HG02885 (cell line): ENCODE results near the gene NACC1.
A peak's percentile ranks its signal among the peaks of the same experiment; 100 is the strongest.

Experiments used
- ATAC-seq: cut with Tn5 transposase; IDR thresholded peaks from one replicate; pipeline ENCODE4 v1.9.1; 2021; ENCODE audit warnings: mild to moderate bottlenecking; ENCODE audit not compliant: unreplicated experiment, poor library complexity

NACC1 gene

DNA sequence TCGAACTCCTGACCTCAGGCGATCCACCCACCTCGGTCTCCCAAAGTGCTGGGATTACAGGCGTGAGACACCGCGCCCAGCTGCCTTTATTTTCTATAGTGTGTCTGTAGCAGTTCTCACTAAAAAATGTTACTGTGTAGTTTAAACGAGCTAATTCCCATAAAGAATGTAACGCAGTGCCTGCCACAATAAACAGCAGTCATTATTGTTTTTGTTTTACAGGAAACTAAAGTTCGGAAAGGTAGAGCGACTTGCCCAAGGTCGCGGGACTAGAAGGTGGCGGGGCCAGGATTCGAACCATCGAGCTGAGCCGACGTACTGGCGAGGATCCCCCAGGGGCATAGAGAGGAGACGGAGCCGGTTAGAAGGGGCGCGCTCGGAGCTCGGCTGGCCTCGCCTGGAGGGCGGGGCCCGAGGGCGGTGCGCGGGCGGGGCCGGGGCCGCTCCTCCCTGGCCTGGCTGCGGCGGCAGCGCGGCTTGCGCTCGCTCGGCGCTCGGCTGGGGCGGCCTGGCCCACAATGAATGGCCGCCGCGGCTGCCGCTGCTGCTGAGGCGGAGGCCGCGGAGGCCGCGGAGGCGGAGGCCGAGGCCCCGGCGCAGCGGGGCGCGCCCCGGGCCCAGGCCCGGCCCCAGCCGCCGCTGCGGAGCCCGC is at the start of gene NACC1:
TSS of gene NACC1 (plus strand) at position 493 of the 652 bp plus-strand sequence. CDS start 16,944 bp downstream, outside the sequence.
- peak; percentile 71 for ATAC-seq

DNA sequence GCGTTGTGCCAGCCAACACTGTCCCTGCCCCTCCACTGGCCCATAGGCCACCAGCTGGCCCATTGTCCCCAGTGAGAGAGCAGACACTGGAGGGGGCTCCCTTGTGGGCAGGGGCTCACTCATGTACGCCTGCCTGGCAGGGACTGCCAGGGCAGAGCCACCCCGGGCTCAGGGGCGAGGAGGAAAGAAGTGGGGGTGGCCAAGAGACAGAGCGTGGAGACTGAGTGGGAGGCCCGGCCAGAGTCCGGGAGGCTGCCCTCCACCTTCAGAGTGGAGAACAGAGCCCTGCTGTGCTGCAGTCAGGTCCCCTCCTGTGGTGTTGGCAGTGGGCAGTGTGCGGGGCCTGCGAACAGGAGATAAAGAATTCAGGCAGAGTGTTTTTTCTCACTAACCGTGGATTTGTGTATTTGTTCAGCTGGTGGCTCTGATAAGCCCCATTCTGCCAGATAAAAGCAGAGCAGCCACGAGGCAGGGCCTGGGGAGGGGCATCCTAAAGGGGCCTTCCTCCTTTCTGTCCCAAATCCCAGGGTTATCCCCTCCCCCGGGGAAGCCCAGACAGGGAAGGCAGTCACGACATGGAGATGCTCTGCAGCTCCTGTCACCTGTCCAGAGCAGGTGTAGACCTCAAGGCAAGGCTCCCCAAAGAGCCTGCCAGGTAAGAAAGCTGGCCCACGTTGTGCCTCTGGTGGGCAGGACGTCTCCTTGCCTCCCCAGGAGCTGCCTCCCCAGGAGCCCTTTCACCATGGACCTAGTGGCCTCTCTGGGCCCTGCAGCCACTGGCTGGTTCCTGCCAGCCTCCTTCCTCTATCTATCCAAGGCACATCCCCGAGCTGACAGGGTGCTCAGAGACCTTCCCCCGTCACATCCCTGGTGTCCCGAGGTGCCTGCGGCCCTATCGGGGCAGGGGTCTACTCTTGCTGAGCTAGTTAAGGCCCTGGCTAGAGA is 48.4 kb upstream of the NACC1 start:
- no peak for ATAC-seq

DNA sequence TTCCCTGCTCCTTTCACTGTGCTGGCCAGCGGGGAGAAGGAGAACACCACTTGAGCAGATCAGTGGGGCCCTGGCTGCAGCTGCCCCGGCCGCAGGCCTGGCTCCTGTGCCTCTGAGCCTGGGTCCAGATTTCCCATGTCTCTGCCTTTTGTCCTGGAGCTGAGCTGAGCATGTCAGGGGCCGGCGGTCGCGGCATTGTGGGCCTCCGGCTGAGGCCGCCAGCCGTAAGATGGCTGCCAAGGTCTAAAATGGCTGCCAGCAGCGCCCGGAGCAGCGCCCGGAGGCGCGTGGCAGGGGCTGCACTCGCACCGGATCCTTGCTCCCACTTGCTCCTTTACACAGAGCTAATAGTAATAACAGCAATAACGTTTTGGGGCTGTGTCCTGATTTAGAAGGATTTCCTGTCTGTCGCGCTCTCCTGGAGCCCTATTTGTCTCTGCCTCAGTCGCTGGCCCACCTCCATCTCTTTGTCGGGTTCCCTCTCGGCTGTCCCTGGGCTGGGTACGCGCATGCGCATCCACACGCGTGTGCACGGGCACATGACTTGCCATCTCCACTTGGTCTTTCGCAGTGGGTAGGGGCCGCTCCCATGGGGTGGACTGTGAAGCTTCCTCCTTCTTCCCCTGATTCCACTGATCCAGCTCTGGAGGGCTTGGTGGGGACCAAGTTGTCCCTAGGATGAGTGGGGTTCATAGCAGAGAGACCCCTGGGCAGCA is 47.5 kb upstream of the NACC1 start:
- ATAC-seq: no peak

GRCh38 chr19:13071444-13072187 is 46.4 kb upstream of the NACC1 start:
- ATAC-seq: no peak

GRCh38 chr19:13072188-13072908 is 45.7 kb upstream of the NACC1 start:
- ATAC-seq: no peak

DNA sequence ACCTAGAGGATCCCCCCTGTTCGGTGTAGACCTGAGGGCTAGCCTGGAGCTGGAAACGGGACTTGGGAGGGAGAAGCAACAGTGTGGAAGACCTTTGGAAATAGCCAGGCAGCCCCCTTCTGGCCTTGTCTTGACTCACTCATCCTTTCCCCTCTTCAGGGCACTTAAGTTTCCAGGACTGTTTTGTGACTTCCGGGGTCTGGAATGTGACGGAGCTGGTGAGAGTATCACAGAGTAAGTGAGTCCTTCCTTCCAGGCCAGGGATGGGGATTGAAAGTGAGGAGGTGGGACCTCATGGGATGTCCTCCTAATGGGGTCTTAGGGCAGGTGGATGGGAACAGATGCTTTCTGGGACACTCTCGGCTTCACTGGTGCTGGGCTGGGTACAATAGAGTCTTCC is 44.8 kb upstream of the NACC1 start:
- no peak for ATAC-seq

- no peak for ATAC-seq
Observed at GRCh38 chr19:13074378-13074777, 43.7 kb upstream of the NACC1 start.

GRCh38 chr19:13076320-13076719 is 41.7 kb upstream of the NACC1 start:
- ATAC-seq: no peak

- ATAC-seq: no peak
Observed at GRCh38 chr19:13076787-13077186, 41.3 kb upstream of the NACC1 start.

- no peak for ATAC-seq
Observed at GRCh38 chr19:13077240-13077639, 40.8 kb upstream of the NACC1 start.

- ATAC-seq: no peak
Observed at GRCh38 chr19:13078381-13078780, 39.7 kb upstream of the NACC1 start.

DNA sequence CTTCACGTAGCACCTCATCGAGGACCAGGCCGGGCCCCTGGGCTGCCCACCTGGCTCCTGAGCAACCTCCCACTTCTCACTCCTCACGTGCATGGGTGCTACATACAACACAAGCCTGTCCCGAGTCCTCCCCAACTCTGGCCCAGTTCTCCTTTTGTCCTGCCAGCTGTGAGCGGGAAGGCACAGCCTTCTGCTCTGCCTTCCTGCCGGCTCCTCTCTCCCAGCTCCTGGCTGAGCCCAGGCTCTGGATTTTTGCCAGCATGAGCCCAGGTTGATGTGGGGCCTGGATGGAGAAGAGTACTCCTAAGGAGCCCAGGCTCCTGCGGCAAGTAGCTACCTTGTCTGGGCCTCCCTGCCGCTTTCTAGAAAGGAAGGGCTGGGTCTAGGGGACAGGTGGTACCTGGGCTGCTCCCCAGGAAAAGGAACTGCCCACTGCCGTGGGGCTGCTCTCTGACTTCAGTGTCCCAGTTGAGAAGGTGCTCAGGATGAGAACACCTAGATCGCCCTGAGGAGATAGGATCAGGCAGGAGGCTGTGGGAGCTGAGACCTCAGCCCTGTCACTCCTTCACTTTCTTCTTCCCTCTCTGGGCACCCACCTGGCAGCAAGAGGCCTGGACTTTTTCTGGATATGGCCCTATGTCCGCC is 39.0 kb upstream of the NACC1 start:
- no peak for ATAC-seq

GRCh38 chr19:13079542-13079986 is 38.5 kb upstream of the NACC1 start:
- no peak for ATAC-seq

DNA sequence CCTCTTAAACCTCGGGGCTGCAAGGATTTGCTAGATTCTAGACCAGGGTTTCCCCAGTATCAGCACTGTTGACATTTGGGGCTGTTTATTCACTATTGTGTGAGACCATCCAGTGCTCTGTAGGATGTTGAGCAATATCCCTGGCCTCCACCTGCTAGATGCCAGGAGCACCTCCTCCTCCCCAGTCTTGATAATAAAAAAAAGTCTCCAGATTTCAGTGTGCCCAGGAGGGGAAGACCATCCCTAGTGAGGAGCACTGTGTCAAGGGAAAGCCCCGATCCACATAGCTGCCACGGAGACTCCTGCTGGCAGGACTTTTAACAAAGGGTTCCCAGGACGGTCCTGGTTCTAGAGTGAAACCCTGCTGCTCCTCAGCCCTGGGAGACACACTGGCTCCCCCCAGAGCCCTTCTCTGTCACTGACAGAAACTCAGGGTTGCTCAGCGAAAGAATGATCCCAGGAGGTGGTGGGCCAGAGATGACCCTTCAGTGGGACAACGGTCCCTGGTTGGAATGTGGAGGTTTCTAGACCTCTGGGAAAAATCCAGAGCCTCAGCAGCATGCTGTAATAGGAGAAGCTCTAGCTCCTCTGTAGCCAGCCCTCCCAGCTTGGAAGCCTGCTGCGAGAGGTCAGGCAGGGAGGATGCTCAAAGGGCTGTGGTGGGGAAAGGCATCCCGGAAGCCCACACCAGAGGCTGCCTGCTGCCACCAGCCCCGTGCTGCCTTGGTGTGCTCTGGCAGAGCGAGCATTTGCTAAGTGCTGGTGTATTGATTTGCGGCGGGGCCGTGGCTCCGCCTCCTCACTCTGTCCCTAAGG is 35.7 kb upstream of the NACC1 start:
- ATAC-seq: no peak

DNA sequence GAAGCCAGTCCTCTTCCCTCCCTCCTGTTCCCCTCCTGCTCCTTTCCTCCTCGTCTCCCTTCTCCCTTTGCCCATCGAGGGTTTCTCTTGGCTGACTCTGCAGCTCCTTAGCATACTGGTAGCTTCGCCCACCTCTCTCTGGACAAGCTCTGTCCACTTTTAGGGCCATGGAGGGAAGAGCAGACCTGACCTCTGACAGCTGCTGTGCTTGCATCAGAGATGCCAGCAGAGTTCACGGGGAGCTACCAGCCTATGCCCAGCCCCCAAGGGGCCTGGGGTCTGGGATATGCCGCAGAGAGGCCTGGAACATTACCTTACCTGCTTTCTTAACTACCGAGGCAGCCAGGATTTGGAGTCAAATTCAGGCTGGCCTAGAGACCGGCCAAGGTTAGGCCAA is 35.1 kb upstream of the NACC1 start:
- ATAC-seq: no peak

DNA sequence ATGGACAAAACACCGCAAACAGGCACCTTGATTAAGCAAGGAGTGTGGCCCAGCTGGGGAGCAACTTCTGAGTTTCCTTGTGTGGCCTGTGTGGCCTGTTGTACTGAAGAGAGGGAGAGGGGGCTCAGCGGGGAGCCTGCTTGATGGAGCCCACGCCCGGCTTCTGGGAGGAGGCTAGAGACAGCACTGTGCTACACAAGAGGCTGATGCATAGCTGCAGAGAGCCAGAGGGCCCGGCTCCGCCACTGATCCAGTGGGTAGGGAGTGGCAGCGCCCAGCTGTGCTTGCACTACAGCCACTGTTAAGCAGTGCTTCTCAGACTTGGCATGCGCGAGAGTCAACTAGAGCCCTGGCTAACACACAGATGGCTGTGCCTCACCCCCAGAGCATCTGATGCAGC is 34.4 kb upstream of the NACC1 start:
- no peak for ATAC-seq

DNA sequence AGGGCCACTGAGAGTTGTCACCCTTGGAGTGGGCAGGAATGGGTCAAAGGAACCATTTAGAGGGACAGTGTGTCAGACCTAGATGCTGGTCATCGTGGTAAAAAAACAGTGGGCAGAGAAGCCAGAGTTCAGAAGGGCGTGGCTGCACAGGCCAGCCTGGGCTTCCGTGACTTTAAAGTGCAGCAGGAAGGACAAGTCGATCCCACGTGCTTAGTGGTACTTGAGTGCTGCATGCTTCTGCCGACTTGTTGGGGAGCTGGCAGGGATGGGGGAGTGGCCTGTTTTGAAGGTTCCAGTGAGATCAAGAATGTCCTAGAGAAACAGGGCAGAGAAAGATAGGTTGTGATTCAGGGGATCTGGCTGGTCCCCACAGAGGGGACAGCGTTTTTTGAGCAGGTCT is 32.4 kb upstream of the NACC1 start:
- no peak for ATAC-seq

- no peak for ATAC-seq
Observed at GRCh38 chr19:13086341-13086740, 31.7 kb upstream of the NACC1 start.
